ELR (cell line): ENCODE results near the gene RHBDL1.

Experiments used
- DNase-seq: peaks from one replicate; pipeline ENCODE4 v3.0.0-alpha.2; 2015; ENCODE audit warnings: low read depth

Gene RHBDL1

DNA sequence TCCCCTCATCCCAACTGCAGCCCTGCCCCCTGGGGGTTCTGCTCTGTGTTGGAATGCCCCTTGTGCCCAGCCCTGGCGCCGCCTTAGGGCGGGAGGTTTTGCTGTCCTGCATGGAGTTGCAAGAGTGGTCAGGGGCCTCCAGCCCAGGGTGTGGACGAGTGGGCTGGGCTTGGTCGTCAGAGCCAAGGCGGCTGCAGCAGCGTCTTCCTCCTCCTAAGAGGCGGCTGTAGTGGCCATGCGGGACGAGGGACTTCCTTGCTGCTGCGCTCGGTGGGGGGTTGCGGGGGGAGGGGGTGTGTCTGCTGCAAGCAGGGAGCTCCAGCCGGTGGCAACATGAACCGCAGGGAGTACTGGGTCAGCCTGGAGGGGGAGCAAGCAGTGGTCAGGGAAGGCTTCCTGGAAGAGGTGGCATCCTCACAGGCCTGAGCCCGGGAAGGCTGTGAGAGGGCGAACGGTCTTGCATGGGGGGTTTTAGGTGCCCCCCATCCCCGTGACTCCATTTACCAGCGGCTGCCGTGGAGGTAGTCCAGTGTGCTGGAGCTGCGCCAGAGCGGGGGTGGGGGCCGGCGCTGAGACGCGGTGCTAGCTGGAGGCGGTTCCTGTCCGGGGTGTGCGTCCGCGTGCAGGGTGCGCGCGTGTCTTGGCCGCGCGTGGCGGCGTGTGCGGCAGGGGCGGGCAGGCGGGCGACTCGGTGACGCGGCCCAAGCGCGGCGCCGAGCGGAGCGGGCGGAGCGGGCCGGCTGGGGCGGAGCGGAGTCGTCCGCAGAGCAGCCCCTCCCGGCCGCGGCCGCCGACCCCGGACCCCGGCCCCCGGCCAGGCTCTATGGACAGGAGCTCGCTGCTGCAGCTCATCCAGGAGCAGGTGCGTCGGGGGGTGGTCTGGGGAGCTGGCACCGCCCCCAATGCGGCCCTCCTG is at the start of gene RHBDL1:
RHBDL1 (plus strand) TSS at position 704 of the 916 bp plus-strand sequence; CDS start at position 824, 120 bp downstream.
- DNase-seq, result peak; percentile 46

GRCh38 chr16:625977-626765 is 49.3 kb upstream of the RHBDL1 start:
- DNase-seq, result no peak

DNA sequence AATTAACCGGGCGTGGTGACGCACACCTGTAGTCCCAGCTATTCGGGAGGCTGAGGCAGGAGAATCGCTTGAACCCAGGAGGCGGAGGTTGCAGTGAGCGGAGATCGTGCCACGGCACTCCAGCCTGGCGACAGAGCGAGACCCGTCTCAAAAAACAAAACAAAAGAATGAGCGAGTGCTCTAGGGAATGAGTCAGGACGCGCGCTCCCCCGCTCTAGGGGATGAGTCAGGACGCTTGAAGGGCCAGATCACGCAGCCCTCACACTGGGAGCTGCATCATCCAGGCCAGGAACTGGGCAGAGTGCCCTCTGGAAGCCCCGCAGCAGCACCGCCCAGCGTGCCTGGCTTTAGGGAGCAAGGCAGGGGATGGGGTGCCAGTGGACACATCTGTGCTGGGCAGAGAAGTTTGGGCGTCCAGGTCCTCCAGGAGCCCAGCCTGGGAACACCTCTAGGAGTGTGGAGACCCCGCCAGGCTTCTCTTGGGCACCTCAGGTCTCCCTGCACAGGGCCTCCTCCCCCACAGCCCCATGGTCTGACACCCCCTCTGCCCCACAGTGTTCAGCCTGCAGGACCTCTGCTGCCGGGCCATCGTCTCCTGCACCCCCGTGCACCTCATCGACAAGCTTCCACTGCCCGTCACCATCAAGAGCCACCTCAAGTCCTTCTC is 48.6 kb upstream of the RHBDL1 start:
- peak; percentile 97 for DNase-seq

DNA sequence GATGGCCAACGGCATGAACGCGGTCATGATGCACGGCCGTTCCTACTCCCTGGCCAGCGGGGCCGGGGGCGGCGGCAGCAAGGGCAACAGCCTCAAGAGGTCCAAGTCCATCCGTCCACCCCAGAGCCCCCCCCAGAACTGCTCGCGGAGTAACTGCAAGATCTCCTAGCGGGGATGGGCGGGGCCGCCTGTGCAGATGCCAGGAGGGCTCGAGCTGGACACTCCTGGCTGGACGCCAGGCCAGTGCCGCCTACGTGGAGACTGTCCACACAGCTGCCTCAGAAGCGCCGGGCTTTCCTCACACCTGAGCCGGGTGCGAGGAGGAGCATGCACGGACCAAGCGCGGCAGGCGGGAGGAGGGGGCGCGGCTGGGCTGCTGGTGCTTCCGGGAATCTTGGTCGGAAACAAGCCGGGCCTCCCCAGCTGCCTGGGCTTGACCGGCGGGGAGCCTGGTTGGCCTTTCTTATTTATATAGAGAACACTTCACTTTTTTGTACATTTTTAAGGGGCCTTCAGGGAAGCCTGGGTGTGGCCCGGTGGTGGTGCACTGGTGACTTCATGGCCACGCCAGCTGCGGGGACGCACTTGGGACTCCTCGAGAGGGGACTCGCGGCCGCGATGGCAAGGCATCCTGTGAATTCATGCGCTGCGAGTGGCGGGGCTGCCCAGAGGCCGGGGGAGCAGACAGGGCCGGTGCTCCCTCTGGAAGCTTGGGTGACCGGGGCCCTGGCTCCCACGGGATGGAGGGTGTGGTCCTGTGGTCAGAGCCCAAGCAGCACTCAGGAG is 47.8 kb upstream of the RHBDL1 start:
- no peak for DNase-seq

DNA sequence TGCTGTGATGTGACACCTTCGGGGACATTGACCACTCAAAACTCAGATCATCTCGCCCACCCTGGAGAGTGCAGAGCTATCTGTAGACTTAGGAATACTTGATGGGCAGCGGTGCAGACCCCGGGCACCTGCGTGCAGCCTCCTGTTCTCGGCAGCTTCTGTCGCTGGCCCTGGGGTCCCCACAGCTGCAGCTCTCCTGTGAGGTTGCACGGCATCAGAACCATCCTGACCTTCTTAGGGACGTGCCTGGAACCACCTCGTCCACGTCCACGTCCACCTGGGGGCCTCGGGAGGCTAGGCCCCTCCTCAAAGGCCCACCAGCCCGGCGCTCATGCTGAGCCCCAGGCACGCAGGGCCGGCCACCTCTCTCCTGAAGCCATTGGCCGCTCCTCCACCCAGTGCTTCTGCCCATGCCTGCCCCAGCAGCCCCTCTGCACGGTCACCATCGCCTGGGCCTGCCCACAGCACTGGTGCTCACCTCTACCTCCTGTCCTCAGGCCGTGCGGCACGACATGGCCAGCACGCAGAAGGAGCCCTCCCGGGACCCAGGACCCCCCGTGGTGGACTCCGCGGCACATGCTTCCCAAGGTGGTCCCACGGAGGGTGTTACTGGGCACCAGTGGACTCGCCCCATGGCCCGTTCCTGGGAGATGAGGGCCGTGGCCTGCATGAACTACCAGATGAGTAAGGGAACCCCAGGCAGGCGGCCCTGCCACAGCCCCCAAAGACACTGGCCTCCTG is 47.0 kb upstream of the RHBDL1 start:
- DNase-seq, result no peak

DNA sequence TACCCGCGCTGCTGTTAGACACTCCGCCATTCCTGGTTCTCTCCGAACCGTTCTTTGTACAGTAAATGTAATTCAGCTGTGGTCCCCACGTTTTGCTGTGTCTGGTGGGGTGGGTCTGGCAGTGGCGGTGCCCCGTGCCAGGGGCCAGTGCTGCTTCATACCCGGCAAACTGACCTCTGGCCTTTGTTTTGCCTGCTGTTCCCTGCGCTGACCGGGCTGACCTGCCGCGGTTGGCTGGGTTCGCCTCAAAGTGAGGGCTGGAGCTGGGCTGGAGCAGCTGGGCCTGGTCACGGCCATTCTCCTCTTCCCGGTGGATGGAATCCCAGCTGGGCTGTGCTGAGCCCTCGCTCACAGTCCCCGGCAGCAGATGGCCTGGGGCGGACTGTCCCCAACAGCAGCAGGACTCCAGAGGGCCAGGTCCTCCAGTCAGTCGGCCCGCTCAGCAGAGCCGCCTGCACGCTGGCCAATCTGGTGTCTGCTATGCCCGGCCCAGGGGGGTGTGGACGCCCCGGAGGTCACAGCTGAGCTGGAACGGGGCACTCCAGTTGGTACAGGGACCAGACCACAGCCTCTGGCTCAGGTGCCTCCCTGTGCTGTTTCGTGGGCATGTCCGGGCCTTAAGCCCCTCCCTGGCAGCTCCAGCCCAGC is 46.2 kb upstream of the RHBDL1 start:
- no peak for DNase-seq

DNA sequence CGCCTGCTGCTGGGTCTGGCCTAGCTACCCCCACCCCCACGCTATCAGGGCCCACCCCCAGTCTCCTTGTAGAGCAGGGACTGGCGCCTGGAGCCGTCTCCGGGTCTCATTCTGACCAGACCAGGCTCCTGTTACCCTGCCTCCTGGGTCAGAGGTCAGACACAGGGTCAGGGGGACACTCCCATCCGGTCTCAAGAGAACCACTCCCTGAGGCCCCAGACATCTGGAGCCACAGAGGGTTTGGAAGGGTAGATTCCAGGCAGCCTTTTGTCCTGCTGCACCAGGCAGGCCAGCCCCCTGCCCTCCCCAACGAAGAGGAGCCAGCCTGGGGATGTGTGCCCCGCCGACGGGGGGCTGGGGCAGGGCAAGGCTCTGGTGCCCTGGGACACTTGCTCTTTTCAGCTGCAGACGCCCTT is 45.6 kb upstream of the RHBDL1 start:
- DNase-seq, result no peak

DNA sequence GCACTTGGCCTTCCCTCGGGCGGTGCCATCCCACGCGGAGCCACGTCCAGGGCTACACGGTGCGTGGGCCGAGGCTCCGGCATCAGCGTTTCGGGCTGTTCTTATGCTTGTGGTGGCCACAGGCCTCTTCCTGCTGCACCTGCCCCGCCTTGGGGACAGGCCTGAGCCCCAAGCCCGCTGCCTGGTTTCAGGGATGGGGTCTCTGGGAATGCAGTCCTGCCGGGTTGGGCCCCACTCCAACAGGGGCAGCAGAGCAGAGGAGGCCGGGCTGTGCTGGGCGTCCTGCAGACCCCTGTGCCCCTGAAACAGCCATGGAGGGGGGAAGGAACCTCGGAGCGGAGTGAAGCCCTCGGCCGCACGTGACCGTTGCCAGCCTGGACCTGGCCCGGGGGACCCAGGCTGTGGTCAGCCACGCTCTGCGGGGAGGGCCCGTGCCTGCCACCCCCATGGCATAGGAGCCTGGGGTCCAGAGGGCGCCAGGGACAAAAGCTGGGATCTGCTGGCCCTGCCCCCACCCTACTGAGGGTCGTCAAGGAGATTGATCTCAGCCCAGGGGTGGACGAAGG is 45.1 kb upstream of the RHBDL1 start:
- no peak for DNase-seq

GRCh38 chr16:630815-631405 is 44.6 kb upstream of the RHBDL1 start, which contains the start of gene WFIKKN1:
WFIKKN1 (plus strand) TSS chr16:630985; CDS start chr16:631254, 269 bp downstream.
- DNase-seq, result no peak

GRCh38 chr16:631808-632358 is 43.6 kb upstream of the RHBDL1 start:
- no peak for DNase-seq

- DNase-seq, result no peak
Measured at GRCh38 chr16:632486-633335, 42.8 kb upstream of the RHBDL1 start.

- DNase-seq, result no peak
Measured at GRCh38 chr16:633336-634050, 42.0 kb upstream of the RHBDL1 start.

- no peak for DNase-seq
Measured at GRCh38 chr16:634051-634670, 41.3 kb upstream of the RHBDL1 start.

DNA sequence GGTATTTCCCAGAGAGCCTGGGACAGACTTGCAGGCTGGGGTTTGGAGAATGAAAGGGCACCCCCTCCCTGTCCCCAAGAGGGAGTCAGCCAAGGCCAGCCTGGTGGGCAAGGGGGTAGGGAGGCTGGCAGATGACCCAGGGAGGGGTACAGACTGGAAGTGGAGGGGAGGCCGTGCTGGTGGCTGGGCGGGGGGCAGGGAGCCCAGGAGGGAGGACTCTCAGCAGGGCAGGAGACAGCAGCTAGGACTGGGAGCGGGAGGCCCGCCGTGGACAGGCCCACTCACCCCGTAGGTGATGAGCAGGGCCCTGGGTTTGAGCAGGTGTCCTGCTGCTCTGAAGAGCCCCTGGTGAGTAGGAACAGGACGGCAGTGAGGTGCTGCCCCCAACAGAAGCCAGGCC is 40.5 kb upstream of the RHBDL1 start:
- no peak for DNase-seq

DNA sequence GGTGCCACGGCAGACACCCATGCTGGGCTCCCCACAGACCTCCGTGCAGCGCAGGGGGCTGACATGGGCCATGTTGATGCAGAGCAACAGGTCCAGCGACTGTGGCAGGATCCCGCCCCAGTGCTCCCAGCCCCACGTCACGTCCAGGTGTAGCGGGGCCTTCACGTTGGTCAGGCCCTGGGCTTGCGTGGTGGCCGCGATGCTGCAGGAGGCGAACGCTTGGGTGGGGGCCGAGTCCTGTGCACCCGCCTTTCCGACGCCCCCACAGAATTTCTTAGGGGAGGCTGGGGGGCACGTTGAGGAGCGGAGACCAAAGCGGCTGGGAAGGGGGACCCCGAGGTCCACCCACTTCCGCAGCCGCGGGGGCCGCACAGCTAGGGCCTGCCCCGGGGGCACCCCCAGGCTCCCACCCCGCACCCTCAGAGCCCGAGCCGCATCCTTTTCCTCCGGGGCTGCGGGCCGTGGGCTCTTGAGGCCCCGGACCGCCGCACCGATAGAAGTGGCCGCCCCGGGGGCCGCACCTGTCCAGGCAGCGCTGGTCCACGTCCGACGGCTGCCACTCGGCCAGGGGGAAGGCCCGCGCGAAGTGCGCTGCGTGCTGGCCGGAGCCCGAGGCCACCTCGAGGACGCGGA is 39.8 kb upstream of the RHBDL1 start:
- no peak for DNase-seq

- DNase-seq, result peak; percentile 94
Measured at GRCh38 chr16:636206-637080, 39.0 kb upstream of the RHBDL1 start, which contains the start of gene METTL26. METTL26 (minus strand) TSS chr16:636305; CDS start chr16:636290, 15 bp downstream.
